Measurements from ENCODE around the gene RAB17.

RAB17 gene

GRCh38 chr2:237628247-237629187 lies 38.0 kb upstream of the RAB17 start:
- TF ChIP-seq CTCF (IDR thresholded peaks at IDR 0.05), result no peak
- peaks cover 22% of the 10 kb centered on the region for H3K4me1 ChIP-seq

GRCh38 chr2:237627441-237628246 lies 37.1 kb upstream of the RAB17 start, which contains the start of gene LRRFIP1:
TSS of gene LRRFIP1 (plus strand) at chr2:237627587. CDS start at chr2:237627645, 58 bp downstream.
- Histone ChIP-seq H3K4me2 (ENCODE audit: low read length) (peak within 1 kb of the TSS; percentile 92), H3K79me2 (peaks cover 22% of the 10 kb centered on the region), H3K27me3 (ENCODE audit: control insufficient read depth, insufficient read depth, low read length) (no peaks in the 10 kb centered on the region), H3K9me3 (ENCODE audit: control insufficient read depth, low read length) (no peaks in the 10 kb centered on the region), H3K27ac (peak within 1 kb of the TSS; percentile 58), H3K4me1 (peaks cover 19% of the 10 kb centered on the region), H3K9ac (no peak within 1 kb of the TSS), H2AFZ (peak within 1 kb of the TSS; percentile 89), H3K4me3 (ENCODE audit: low read depth, low read length) (peak within 1 kb of the TSS; percentile 70), H3K36me3 (ENCODE audit: control insufficient read depth, insufficient read depth, low read length) (no peaks in the 10 kb centered on the region)
- TF ChIP-seq CTCF (IDR thresholded peaks at IDR 0.05), result peak; percentile 9

More at GRCh38 chr2:237628247-237629187, 38.0 kb upstream of the RAB17 start:
- Histone ChIP-seq H3K27ac (no peak overlapping the region), H3K9me3 (ENCODE audit: control insufficient read depth, low read length) (no peaks in the 10 kb centered on the region), H3K4me2 (ENCODE audit: low read length) (peak overlapping the region; percentile 92), H3K27me3 (ENCODE audit: control insufficient read depth, insufficient read depth, low read length) (no peaks in the 10 kb centered on the region), H3K79me2 (peaks cover 29% of the 10 kb centered on the region), H3K36me3 (ENCODE audit: control insufficient read depth, insufficient read depth, low read length) (no peaks in the 10 kb centered on the region), H3K9ac (no peak overlapping the region), H2AFZ (peak overlapping the region; percentile 45), H3K4me3 (ENCODE audit: low read depth, low read length) (peak overlapping the region; percentile 70)

DNA sequence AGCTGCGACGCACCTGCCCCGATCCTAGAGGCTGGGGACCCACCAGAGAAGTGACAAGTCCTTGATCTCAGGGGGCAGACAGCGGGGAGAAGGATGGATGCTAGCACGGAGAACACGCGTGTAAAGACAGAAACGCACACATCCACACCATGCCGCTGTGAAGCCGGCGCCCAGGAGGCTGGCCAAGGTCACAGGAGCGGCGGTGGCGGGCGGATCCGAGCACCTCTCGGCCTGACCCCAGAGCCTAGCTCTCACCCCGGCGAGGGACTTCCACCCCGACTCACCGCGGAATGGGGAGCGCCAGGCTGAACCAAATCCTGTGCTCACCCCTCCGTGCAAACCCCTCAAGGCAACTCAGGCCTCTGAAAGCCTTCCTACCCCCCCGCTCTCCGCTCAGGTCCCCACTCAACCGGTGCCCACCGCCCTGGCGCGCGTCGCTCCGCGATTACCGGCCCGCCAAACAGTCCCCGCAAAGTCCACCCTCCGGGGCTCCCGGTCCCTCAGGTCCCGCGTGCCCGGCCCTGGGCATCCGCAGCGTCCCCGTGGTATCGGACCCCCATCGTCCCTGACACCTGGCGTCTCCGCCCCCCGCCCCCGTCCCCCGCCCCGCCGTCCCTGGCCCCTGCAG lies 36.4 kb upstream of the RAB17 start:
- no peaks in the 10 kb centered on the region for H3K9me3 ChIP-seq (ENCODE audit: control insufficient read depth, low read length)
- H2AFZ ChIP-seq, result peak overlapping the region; percentile 89
- H3K4me3 ChIP-seq (ENCODE audit: low read depth, low read length), result peak overlapping the region; percentile 35
- no peaks in the 10 kb centered on the region for H3K27me3 ChIP-seq (ENCODE audit: control insufficient read depth, insufficient read depth, low read length)
- no peak for TF ChIP-seq CTCF (IDR thresholded peaks at IDR 0.05)
- peaks cover 22% of the 10 kb centered on the region for H3K4me1 ChIP-seq
- H3K4me2 ChIP-seq (ENCODE audit: low read length), result peak overlapping the region; percentile 53
- peak overlapping the region; percentile 58 for H3K27ac ChIP-seq
- H3K79me2 ChIP-seq, result peaks cover 14% of the 10 kb centered on the region
- H3K9ac ChIP-seq, result no peak overlapping the region
- H3K36me3 ChIP-seq (ENCODE audit: control insufficient read depth, insufficient read depth, low read length), result no peaks in the 10 kb centered on the region

DNA sequence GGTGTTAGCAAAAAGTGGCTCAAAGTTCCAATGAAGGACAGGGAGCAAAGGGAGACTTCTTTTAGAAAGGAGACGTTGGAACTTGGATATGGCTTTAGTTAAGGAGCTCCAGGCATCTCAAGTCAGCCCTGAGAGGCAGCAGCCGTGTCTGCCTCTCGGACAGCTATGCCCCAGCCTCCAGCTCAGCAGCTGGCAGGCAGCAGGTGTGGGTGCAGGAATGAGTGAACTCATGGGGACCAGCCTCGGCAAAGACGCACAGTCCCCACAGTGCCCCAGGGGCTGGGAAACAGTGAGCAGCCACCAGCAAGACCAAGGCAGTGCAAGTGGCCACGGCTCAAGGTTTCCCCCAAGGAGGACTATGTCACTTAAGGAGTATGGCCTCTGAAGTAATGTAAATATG lies 35.2 kb upstream of the RAB17 start:
- Histone ChIP-seq H3K36me3 (ENCODE audit: control insufficient read depth, insufficient read depth, low read length) (no peaks in the 10 kb centered on the region), H2AFZ (peak overlapping the region; percentile 89), H3K4me3 (ENCODE audit: low read depth, low read length) (no peak overlapping the region), H3K9ac (no peak overlapping the region), H3K27me3 (ENCODE audit: control insufficient read depth, insufficient read depth, low read length) (no peaks in the 10 kb centered on the region), H3K9me3 (ENCODE audit: control insufficient read depth, low read length) (no peaks in the 10 kb centered on the region), H3K27ac (peak overlapping the region; percentile 58), H3K4me2 (ENCODE audit: low read length) (no peak overlapping the region), H3K79me2 (peaks cover 4% of the 10 kb centered on the region), H3K4me1 (peaks cover 21% of the 10 kb centered on the region)
- no peak for TF ChIP-seq CTCF (IDR thresholded peaks at IDR 0.05)

Data from parathyroid adenoma (tissue), 2 donors.